HCT116 (cell line): ENCODE data around the gene FCSK. TPM values are rescaled to one million over a fixed set of nuclear protein-coding genes. Genes with fewer than 3 reads are reported as not detected.

ENCODE experiments used
- ATAC-seq: fragments of 200-7000 bp; cut with Tn5 transposase; 2 replicates; pipeline ENCODE4 v1.9.1; 2020; ENCODE audit warnings: mild to moderate bottlenecking, moderate library complexity
- BruUV-seq: library from RNA; stranded (reverse); fragments of 400-500 nt; replicated peaks from 2 replicates; lab custom pipeline; 2021; lab: Mats Ljungman, UMichigan
- CTCF ChIA-PET: fragments of 300-600 bp; sonication (Branson Sonifier 250); formaldehyde crosslinking; loops from one replicate; lab custom pipeline; 2021; ENCODE audit warnings: antibody characterized with exemption; lab: Charles Lee
- POLR2A ChIA-PET: fragments of 300-600, 350-600 bp; sonication (Branson Sonifier 250); formaldehyde crosslinking; loops from one replicate; lab custom pipeline; 2021; ENCODE audit warnings: antibody characterized with exemption; lab: Charles Lee
- RAD21 ChIA-PET, 2 experiments: fragments of 300-600 bp; sonication (Branson Sonifier 250); formaldehyde crosslinking; loops; one replicate each; lab custom pipeline; 2023; ENCODE audit warnings: low total read pairs in 2 of 2; ENCODE audit not compliant: uncharacterized antibody in 2 of 2, unreplicated experiment in 2 of 2, low non-redundant PET in 1 of 2; lab: Charles Lee
- DNase-seq: peaks from one replicate; pipeline ENCODE4 v3.0.0-alpha.2; 2010; ENCODE audit warnings: low read depth, low spot score
- H2AFZ ChIP-seq: fragments of 200-600 bp; shearing (Covaris generic), sonication (generic); 2 replicates; pipeline ENCODE4 v1.6.1; 2017; ENCODE audit warnings: low read depth, mixed run types, mixed read lengths, antibody characterized with exemption, low read length; ENCODE audit not compliant: poor library complexity, severe bottlenecking
- H3K27ac ChIP-seq: 2 replicates; pipeline ENCODE4 v1.5.1; 2012; ENCODE audit warnings: low read depth, low read length
- H3K27me3 ChIP-seq: fragments of 200-600 bp; sonication (generic); 2 replicates; pipeline ENCODE4 v1.6.1; 2016; ENCODE audit warnings: mixed run types, low read length, mixed read lengths; ENCODE audit not compliant: insufficient read depth
- H3K36me3 ChIP-seq, 2 experiments: fragments of 200-500 bp in 1 of 2; fragments of 200-600 bp in 1 of 2; sonication (Bioruptor generic) in 1 of 2; sonication (generic) in 1 of 2; 2 replicates each; pipeline versions ENCODE4 v1.5.1 to v1.6.1; 2014 to 2016; ENCODE audit warnings: low read length in 2 of 2, inconsistent platforms in 1 of 2, mixed read lengths in 1 of 2, mixed run types in 1 of 2; ENCODE audit not compliant: insufficient read depth in 2 of 2, control insufficient read depth in 1 of 2
- H3K4me1 ChIP-seq, 2 experiments: fragments of 200-600 bp in 1 of 2; sonication (generic) in 1 of 2; 2 replicates each; pipeline versions ENCODE4 v1.5.1 to v1.6.1; 2012 to 2017; ENCODE audit warnings: low read length in 2 of 2, inconsistent platforms in 1 of 2, mild to moderate bottlenecking in 1 of 2, mixed read lengths in 1 of 2, mixed run types in 1 of 2, moderate library complexity in 1 of 2; ENCODE audit not compliant: insufficient read depth in 2 of 2, control insufficient read depth in 1 of 2
- H3K4me2 ChIP-seq: fragments of 200-600 bp; sonication (generic); 2 replicates; pipeline ENCODE4 v1.6.1; 2017; ENCODE audit warnings: mixed run types, low read length, mixed read lengths
- H3K4me3 ChIP-seq, 2 experiments: fragments of 200-600 bp in 1 of 2; sonication (generic) in 1 of 2; replicated peaks in 1 of 2; 2 replicates each; pipeline ENCODE4 v1.5.1; 2011 to 2016; ENCODE audit warnings: low read length in 2 of 2, control low read depth in 1 of 2, low read depth in 1 of 2, mild to moderate bottlenecking in 1 of 2, mixed read lengths in 1 of 2, mixed run types in 1 of 2
- H3K79me2 ChIP-seq: fragments of 200-600 bp; sonication (generic); 2 replicates; pipeline ENCODE4 v1.6.1; 2017; ENCODE audit warnings: mild to moderate bottlenecking, mixed run types, low read length, moderate library complexity, mixed read lengths; ENCODE audit not compliant: insufficient read depth
- H3K9ac ChIP-seq: fragments of 200-600 bp; sonication (generic); 2 replicates; pipeline ENCODE4 v1.6.1; 2016; ENCODE audit warnings: low read length, mixed read lengths
- H3K9me2 ChIP-seq: fragments of 200-600 bp; sonication (generic), shearing (Covaris generic); 2 replicates; pipeline ENCODE4 v1.6.1; 2017; ENCODE audit warnings: mixed run types, mild to moderate bottlenecking, moderate library complexity; ENCODE audit not compliant: insufficient read depth
- H3K9me3 ChIP-seq, 2 experiments: fragments of 200-500 bp in 1 of 2; fragments of 200-600 bp in 1 of 2; sonication (Bioruptor generic) in 1 of 2; sonication (generic) in 1 of 2; 2 replicates each; pipeline ENCODE4 v1.6.1; 2014 to 2017; ENCODE audit warnings: low read length in 2 of 2, mixed read lengths in 2 of 2, inconsistent platforms in 1 of 2, low read depth in 1 of 2, mild to moderate bottlenecking in 1 of 2, mixed run types in 1 of 2, moderate library complexity in 1 of 2; ENCODE audit not compliant: control insufficient read depth in 1 of 2, insufficient read depth in 1 of 2
- H4K20me1 ChIP-seq: fragments of 200-600 bp; sonication (generic), shearing (Covaris generic); 2 replicates; pipeline ENCODE4 v1.6.1; 2017; ENCODE audit warnings: mixed run types, mild to moderate bottlenecking, moderate library complexity; ENCODE audit not compliant: insufficient read depth
- EZH2 ChIP-seq: fragments of 200-600 bp; sonication (generic); IDR thresholded peaks from 2 replicates; pipeline ENCODE4 v1.6.1; 2017; ENCODE audit warnings: antibody characterized with exemption, mixed run types
- EZH2phosphoT487 ChIP-seq: fragments of 200-600 bp; IDR thresholded peaks from 2 replicates; pipeline ENCODE4 v1.6.1; 2018; ENCODE audit warnings: antibody characterized with exemption, borderline replicate concordance
- JUND ChIP-seq: IDR thresholded peaks from 2 replicates; pipeline ENCODE4 v1.6.1; 2012
- MAX ChIP-seq: IDR thresholded peaks from 2 replicates; pipeline ENCODE4 v1.6.1; 2012
- RAD21 ChIP-seq: IDR thresholded peaks from 2 replicates; pipeline ENCODE4 v1.6.1; 2012; ENCODE audit warnings: low read depth, mild to moderate bottlenecking
- REST ChIP-seq: IDR thresholded peaks from 2 replicates; pipeline ENCODE4 v1.6.1; 2012; ENCODE audit warnings: low read depth
- SP1 ChIP-seq: IDR thresholded peaks from 2 replicates; pipeline ENCODE4 v1.6.1; 2012; ENCODE audit warnings: low read depth
- TCF7L2 ChIP-seq: IDR thresholded peaks from 2 replicates; pipeline ENCODE4 v1.7.0; 2011; ENCODE audit warnings: borderline replicate concordance, inconsistent platforms; ENCODE audit not compliant: insufficient read depth, insufficient read length; ENCODE audit errors: extremely low read depth
- ZFX ChIP-seq: fragments of 450-650 bp; IDR thresholded peaks from 2 replicates; pipeline ENCODE4 v1.6.1; 2017
- ZNF274 ChIP-seq: fragments of 200-500 bp; sonication (Bioruptor generic); IDR thresholded peaks from 2 replicates; pipeline ENCODE4 v1.6.1; 2014; ENCODE audit warnings: mild to moderate bottlenecking, low read depth, low read length, inconsistent platforms
- intact Hi-C: fragments of 100-400 bp; cut with micrococcal nuclease; formaldehyde crosslinking; loops from 2 replicates; pipeline ENCODE4 v1.10.0; 2022
- total RNA-seq: library from RNA; stranded (reverse); gene quantifications from one replicate; pipeline ENCODE4 v1.2.1, GENCODE V29; 2021; ENCODE audit not compliant: unreplicated experiment
- TF ChIP-seq, protein P1 (sequence below), 3 experiments: fragments of 200-600 bp in 1 of 3; sonication (generic) in 1 of 3; IDR thresholded peaks in 2 of 3; conservative IDR thresholded peaks in 1 of 3; 2 replicates each; pipeline ENCODE4 v1.5.1; 2012 to 2017; ENCODE audit warnings: low read depth in 2 of 3, low read length in 2 of 3, antibody characterized with exemption in 1 of 3, borderline replicate concordance in 1 of 3, control low read depth in 1 of 3, mild to moderate bottlenecking in 1 of 3, mixed read lengths in 1 of 3, mixed run types in 1 of 3, moderate library complexity in 1 of 3; ENCODE audit not compliant: insufficient read depth in 1 of 3
- TF ChIP-seq, protein P2 (sequence below): IDR thresholded peaks from 2 replicates; pipeline ENCODE4 v1.6.1; 2012

The FCSK gene
- total RNA-seq, 1 experiment from 2014 or later, result 17.1 TPM

DNA sequence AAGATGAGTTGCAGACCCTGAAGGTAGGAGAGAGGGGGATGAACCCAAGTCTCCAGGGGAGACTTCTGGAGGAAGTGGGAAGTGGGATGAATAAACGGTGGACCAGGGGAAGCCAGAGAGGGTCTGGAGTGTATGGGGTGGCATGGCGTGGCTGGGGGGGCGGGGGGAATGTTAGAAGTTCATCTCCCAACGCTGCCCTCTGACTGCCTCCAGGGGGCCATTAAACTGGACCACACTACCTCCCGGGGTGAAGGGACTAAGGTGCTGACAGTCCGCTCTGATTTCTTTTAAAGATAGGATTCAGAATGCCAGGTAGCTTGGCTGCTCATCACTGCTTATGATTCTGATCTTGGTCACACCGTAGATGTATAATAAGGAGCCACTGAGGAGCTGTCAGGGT is 36.7 kb upstream of the FCSK start (continued):
- no peak for TF ChIP-seq TCF7L2

DNA sequence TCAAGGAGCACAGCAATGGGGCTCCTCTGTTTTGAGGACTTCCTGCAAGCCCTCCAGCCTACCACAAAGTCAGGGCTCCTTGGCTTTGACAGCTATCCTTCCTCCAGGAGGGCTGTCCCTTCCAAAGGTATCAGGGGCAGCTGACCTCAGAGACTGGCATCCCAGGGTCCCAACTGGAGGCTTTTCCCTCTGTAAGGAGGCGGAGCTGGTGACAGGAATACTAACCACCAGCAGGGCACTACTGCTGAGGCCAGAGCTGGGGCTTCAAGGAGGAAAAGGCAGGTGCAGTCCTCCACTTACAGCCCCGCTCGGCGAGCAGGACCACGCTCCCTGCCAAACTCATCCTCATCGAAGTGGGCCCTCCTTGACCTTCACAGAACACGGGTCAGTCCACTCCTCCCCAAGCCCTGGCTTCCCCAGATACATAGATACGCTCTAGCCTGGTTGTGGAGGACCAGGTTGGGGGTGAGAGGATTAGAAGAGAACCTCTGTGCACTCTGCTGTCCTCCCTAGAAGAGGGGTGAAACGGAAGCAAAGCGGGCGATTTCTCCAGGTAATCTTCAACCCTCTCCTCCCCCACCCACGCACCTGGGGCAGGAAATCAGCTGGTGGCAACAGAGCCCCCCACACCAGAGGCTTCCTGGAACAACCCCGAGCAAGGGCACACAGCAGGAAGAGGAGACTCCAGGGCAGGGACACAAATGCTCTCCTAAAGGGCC is 36.0 kb upstream of the FCSK start:
- no peak overlapping the region for H3K9ac ChIP-seq
- no peaks in the 10 kb centered on the region for H3K9me3 ChIP-seq
- H3K79me2 ChIP-seq, result no peaks in the 10 kb centered on the region
- no TSS peak for BruUV-seq
- H2AFZ ChIP-seq, result no peak overlapping the region
- H3K4me3 ChIP-seq, result no peak overlapping the region
- H3K27ac ChIP-seq, result no peak overlapping the region
- no peak for DNase-seq
- no peaks in the 10 kb centered on the region for H3K27me3 ChIP-seq
- peak; percentile 36; the same call in 1 of the 2 replicates for ATAC-seq
- no peaks in the 10 kb centered on the region for H4K20me1 ChIP-seq
- peaks cover 0 to 16% of the 10 kb centered on the region in 2 experiments; a peak in 2 of 4 replicates for H3K4me1 ChIP-seq
- no peak overlapping the region for H3K4me2 ChIP-seq
- POLR2A ChIA-PET, result no interaction called here
- TF ChIP-seq ZFX, result no peak
- RAD21 ChIA-PET, result no interaction called here
- intact Hi-C loops, result no loop called here
- H3K36me3 ChIP-seq, result no peaks in the 10 kb centered on the region
- no peaks in the 10 kb centered on the region for H3K9me2 ChIP-seq
- CTCF ChIA-PET, result no interaction called here

- ATAC-seq, result no peak
- intact Hi-C loops, result no loop called here
- no peak for DNase-seq
- POLR2A ChIA-PET, result no interaction called here
- RAD21 ChIA-PET, result no interaction called here
- Histone ChIP-seq H3K27ac (no peak overlapping the region), H3K9me3 (no peaks in the 10 kb centered on the region), H3K79me2 (no peaks in the 10 kb centered on the region), H3K36me3 (no peaks in the 10 kb centered on the region), H3K27me3 (no peaks in the 10 kb centered on the region), H4K20me1 (no peaks in the 10 kb centered on the region), H3K4me1 (peaks cover 0 to 20% of the 10 kb centered on the region in 2 experiments; a peak in 2 of 4 replicates), H3K9ac (no peak overlapping the region), H2AFZ (no peak overlapping the region), H3K4me2 (no peak overlapping the region), H3K9me2 (no peaks in the 10 kb centered on the region), H3K4me3 (no peak overlapping the region)
- BruUV-seq, result no TSS peak
- CTCF ChIA-PET, result no interaction called here
- TF ChIP-seq JUND, result no peak
- TF ChIP-seq ZFX, result no peak
- TF ChIP-seq EZH2, result no peak
- TF ChIP-seq, protein P1, sequence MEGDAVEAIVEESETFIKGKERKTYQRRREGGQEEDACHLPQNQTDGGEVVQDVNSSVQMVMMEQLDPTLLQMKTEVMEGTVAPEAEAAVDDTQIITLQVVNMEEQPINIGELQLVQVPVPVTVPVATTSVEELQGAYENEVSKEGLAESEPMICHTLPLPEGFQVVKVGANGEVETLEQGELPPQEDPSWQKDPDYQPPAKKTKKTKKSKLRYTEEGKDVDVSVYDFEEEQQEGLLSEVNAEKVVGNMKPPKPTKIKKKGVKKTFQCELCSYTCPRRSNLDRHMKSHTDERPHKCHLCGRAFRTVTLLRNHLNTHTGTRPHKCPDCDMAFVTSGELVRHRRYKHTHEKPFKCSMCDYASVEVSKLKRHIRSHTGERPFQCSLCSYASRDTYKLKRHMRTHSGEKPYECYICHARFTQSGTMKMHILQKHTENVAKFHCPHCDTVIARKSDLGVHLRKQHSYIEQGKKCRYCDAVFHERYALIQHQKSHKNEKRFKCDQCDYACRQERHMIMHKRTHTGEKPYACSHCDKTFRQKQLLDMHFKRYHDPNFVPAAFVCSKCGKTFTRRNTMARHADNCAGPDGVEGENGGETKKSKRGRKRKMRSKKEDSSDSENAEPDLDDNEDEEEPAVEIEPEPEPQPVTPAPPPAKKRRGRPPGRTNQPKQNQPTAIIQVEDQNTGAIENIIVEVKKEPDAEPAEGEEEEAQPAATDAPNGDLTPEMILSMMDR (IDR thresholded peaks at IDR 0.05 in 2 of 3, conservative IDR thresholded peaks at IDR 0.05 in 1 of 3; ENCODE audit: borderline replicate concordance in 1 of 3, insufficient read depth in 1 of 3, low read depth in 2 of 3, low read length in 2 of 3), result no peak
- TF ChIP-seq, protein P2, sequence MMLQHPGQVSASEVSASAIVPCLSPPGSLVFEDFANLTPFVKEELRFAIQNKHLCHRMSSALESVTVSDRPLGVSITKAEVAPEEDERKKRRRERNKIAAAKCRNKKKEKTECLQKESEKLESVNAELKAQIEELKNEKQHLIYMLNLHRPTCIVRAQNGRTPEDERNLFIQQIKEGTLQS, result no peak
- no peak for TF ChIP-seq TCF7L2
- no peak for TF ChIP-seq REST
- TF ChIP-seq MAX, result no peak
- TF ChIP-seq ZNF274, result no peak
- TF ChIP-seq RAD21, result no peak
- TF ChIP-seq SP1, result no peak
- no peak for TF ChIP-seq EZH2phosphoT487
These were observed 35.4 kb upstream of the FCSK start for GRCh38 chr16:70418993-70419318.
